Duodenal mucosa (tissue), 2 donors: ENCODE data around the gene HLCS.

ENCODE experiments used
- H3K27ac ChIP-seq: one replicate; pipeline ENCODE4 v1.7.0; 2013; ENCODE audit warnings: low read depth, low read length
- H3K27me3 ChIP-seq, 2 donors: one replicate each; pipeline ENCODE4 v1.7.0; 2013; ENCODE audit warnings: low read length in 2 of 2, control low read depth in 1 of 2; ENCODE audit not compliant: insufficient read depth in 2 of 2, control insufficient read depth in 1 of 2
- H3K36me3 ChIP-seq, 2 donors: one replicate each; pipeline ENCODE4 v1.7.0; 2013; ENCODE audit warnings: low read length in 2 of 2, control low read depth in 1 of 2; ENCODE audit not compliant: insufficient read depth in 2 of 2, control insufficient read depth in 1 of 2
- H3K4me1 ChIP-seq, 2 donors: one replicate each; pipeline ENCODE4 v1.7.0; 2013; ENCODE audit warnings: low read length in 2 of 2, control low read depth in 1 of 2; ENCODE audit not compliant: insufficient read depth in 2 of 2, control insufficient read depth in 1 of 2
- H3K4me3 ChIP-seq, 2 donors: one replicate each; pipeline ENCODE4 v1.7.0; 2013; ENCODE audit warnings: low read length in 2 of 2, low read depth in 1 of 2
- H3K9ac ChIP-seq, 2 donors: one replicate each; pipeline ENCODE4 v1.7.0; 2013; ENCODE audit warnings: low read length in 2 of 2, low read depth in 1 of 2
- H3K9me3 ChIP-seq, 2 donors: one replicate each; pipeline ENCODE4 v1.7.0; 2013; ENCODE audit warnings: low read length in 2 of 2, control low read depth in 1 of 2; ENCODE audit not compliant: control insufficient read depth in 1 of 2

The HLCS gene

GRCh38 chr21:36882776-36883175 is 83.7 kb downstream of the HLCS start:
- no peak overlapping the region for H3K4me3 ChIP-seq
- H3K9ac ChIP-seq = no peak overlapping the region
- peaks cover 0 to 11% of the 10 kb centered on the region in 2 donors for H3K36me3 ChIP-seq
- no peak overlapping the region for H3K27ac ChIP-seq
- H3K27me3 ChIP-seq = no peaks in the 10 kb centered on the region
- H3K9me3 ChIP-seq = peaks cover 8 to 14% of the 10 kb centered on the region in 2 donors
- H3K4me1 ChIP-seq = no peaks in the 10 kb centered on the region

- no peak overlapping the region for H3K27ac ChIP-seq
- no peaks in the 10 kb centered on the region for H3K4me1 ChIP-seq
- no peak overlapping the region for H3K4me3 ChIP-seq
These were observed 85.2 kb downstream of the HLCS start for GRCh38 chr21:36881228-36881627.

GRCh38 chr21:36879827-36880226 is 86.6 kb downstream of the HLCS start:
- Histone ChIP-seq H3K4me1 (no peaks in the 10 kb centered on the region), H3K9me3 (peaks cover 8 to 14% of the 10 kb centered on the region in 2 donors), H3K27me3 (no peaks in the 10 kb centered on the region), H3K27ac (no peak overlapping the region), H3K4me3 (no peak overlapping the region), H3K36me3 (peaks cover 0 to 11% of the 10 kb centered on the region in 2 donors), H3K9ac (no peak overlapping the region)

More at GRCh38 chr21:36881228-36881627, 85.2 kb downstream of the HLCS start:
- H3K36me3 ChIP-seq = peaks cover 0 to 11% of the 10 kb centered on the region in 2 donors
- H3K9me3 ChIP-seq = peaks cover 8 to 14% of the 10 kb centered on the region in 2 donors
- no peak overlapping the region for H3K9ac ChIP-seq
- H3K27me3 ChIP-seq = no peaks in the 10 kb centered on the region

GRCh38 chr21:36877741-36878140 is 88.7 kb downstream of the HLCS start:
- Histone ChIP-seq H3K4me1 (no peaks in the 10 kb centered on the region), H3K36me3 (peaks cover 0 to 2% of the 10 kb centered on the region in 2 donors), H3K4me3 (no peak overlapping the region), H3K9ac (no peak overlapping the region), H3K27me3 (no peaks in the 10 kb centered on the region), H3K27ac (no peak overlapping the region), H3K9me3 (no peaks in the 10 kb centered on the region)

GRCh38 chr21:36874665-36875064 is 91.8 kb downstream of the HLCS start:
- Histone ChIP-seq H3K9me3 (no peaks in the 10 kb centered on the region), H3K4me3 (no peak overlapping the region), H3K9ac (no peak overlapping the region), H3K36me3 (no peaks in the 10 kb centered on the region), H3K27ac (no peak overlapping the region), H3K4me1 (no peaks in the 10 kb centered on the region), H3K27me3 (no peaks in the 10 kb centered on the region)

GRCh38 chr21:36873513-36873912 is 93.0 kb downstream of the HLCS start:
- H3K27me3 ChIP-seq = no peaks in the 10 kb centered on the region
- no peaks in the 10 kb centered on the region for H3K4me1 ChIP-seq
- H3K4me3 ChIP-seq = no peak overlapping the region
- H3K27ac ChIP-seq = no peak overlapping the region
- no peaks in the 10 kb centered on the region for H3K9me3 ChIP-seq
- H3K9ac ChIP-seq = no peak overlapping the region
- no peaks in the 10 kb centered on the region for H3K36me3 ChIP-seq

- Histone ChIP-seq H3K27ac (no peak overlapping the region), H3K4me3 (no peak overlapping the region), H3K9me3 (no peaks in the 10 kb centered on the region), H3K9ac (no peak overlapping the region), H3K36me3 (no peaks in the 10 kb centered on the region), H3K4me1 (no peaks in the 10 kb centered on the region), H3K27me3 (no peaks in the 10 kb centered on the region)
These were observed 99.1 kb downstream of the HLCS start for GRCh38 chr21:36867291-36867905.

- no peaks in the 10 kb centered on the region for H3K9me3 ChIP-seq
- H3K27me3 ChIP-seq = no peaks in the 10 kb centered on the region
- no peak overlapping the region for H3K4me3 ChIP-seq
- H3K4me1 ChIP-seq = no peaks in the 10 kb centered on the region
- no peak overlapping the region for H3K27ac ChIP-seq
- H3K36me3 ChIP-seq = no peaks in the 10 kb centered on the region
- no peak overlapping the region for H3K9ac ChIP-seq
These were observed 100.0 kb downstream of the HLCS start for GRCh38 chr21:36866419-36866818.

- Histone ChIP-seq H3K27me3 (no peaks in the 10 kb centered on the region), H3K36me3 (no peaks in the 10 kb centered on the region), H3K4me3 (no peak overlapping the region), H3K27ac (no peak overlapping the region), H3K9me3 (no peaks in the 10 kb centered on the region), H3K4me1 (peaks cover 8 to 10% of the 10 kb centered on the region in 2 donors), H3K9ac (no peak overlapping the region)
These were observed 101.5 kb downstream of the HLCS start for GRCh38 chr21:36864974-36865373.

- H3K9ac ChIP-seq = no peak overlapping the region
- no peaks in the 10 kb centered on the region for H3K36me3 ChIP-seq
- peaks cover 10 to 13% of the 10 kb centered on the region in 2 donors for H3K4me1 ChIP-seq
- H3K27me3 ChIP-seq = no peaks in the 10 kb centered on the region
- no peak overlapping the region for H3K27ac ChIP-seq
- no peak overlapping the region for H3K4me3 ChIP-seq
- H3K9me3 ChIP-seq = no peaks in the 10 kb centered on the region
These were observed 103.2 kb downstream of the HLCS start for GRCh38 chr21:36863260-36863659.
